Measurements from ENCODE around the gene DDX10.

Gene DDX10

DNA sequence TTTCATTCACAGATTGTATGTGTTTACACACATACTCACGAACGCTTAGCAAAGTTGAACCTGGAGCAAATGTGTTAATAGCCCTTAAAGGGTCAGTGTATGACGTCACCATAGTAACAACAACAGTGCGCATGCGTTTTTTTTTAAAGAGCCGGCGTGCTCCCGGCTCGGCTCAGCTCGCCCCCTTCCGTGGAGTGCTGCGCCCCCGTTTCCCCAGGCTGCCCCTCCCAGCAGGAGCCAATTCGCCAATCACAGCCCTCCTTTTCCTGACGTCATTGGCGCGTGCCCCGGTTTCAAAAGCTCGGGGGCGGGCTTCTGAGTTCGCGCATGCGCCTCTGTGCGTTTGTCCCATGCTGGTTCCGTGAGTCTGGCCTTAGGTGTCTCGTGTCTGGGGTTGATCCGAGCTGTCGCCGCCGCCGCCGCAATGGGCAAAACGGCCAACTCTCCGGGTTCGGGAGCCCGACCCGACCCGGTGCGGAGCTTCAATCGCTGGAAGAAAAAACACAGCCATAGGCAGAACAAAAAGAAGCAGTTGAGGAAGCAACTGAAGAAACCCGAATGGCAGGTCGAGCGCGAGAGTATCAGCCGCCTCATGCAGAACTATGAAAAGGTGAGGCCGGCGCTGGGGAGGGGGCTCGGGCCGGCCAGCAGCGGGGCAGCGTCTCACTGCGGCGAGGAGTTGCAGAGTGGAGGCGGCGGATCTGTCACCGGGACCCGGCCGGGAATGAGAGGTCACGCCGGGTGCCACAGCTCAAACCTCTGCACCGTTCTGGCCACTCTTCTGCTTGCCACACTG, at the start of gene DDX10:
Gene DDX10, plus strand, starts transcription at position 340 of the 796 bp plus-strand sequence. Its CDS starts 85 bp downstream, at position 425.
- Histone ChIP-seq H3K4me2 (peak within 1 kb of the TSS; percentile 62), H3K79me2 (ENCODE audit: insufficient read depth, low read depth) (peaks cover 50% of the 10 kb centered on the region), H3K9ac (peak within 1 kb of the TSS; percentile 73; the same call in 1 of the 2 replicates), H2AFZ (ENCODE audit: low read depth) (peak within 1 kb of the TSS; percentile 87), H4K20me1 (ENCODE audit: insufficient read depth) (no peaks in the 10 kb centered on the region), H3K4me3 (IDR thresholded peaks at IDR 0.05; ENCODE audit: insufficient read depth, low read depth, low read length) (no peak within 1 kb of the TSS), H3K27me3 (ENCODE audit: insufficient read depth, low read depth) (no peaks in the 10 kb centered on the region), H3K36me3 (ENCODE audit: insufficient read depth) (no peaks in the 10 kb centered on the region), H3K4me1 (ENCODE audit: low read depth, poor library complexity, severe bottlenecking) (peaks cover 27% of the 10 kb centered on the region), H3K27ac (peak within 1 kb of the TSS; percentile 45; the same call in 1 of the 2 replicates)
- TF ChIP-seq, protein P1, sequence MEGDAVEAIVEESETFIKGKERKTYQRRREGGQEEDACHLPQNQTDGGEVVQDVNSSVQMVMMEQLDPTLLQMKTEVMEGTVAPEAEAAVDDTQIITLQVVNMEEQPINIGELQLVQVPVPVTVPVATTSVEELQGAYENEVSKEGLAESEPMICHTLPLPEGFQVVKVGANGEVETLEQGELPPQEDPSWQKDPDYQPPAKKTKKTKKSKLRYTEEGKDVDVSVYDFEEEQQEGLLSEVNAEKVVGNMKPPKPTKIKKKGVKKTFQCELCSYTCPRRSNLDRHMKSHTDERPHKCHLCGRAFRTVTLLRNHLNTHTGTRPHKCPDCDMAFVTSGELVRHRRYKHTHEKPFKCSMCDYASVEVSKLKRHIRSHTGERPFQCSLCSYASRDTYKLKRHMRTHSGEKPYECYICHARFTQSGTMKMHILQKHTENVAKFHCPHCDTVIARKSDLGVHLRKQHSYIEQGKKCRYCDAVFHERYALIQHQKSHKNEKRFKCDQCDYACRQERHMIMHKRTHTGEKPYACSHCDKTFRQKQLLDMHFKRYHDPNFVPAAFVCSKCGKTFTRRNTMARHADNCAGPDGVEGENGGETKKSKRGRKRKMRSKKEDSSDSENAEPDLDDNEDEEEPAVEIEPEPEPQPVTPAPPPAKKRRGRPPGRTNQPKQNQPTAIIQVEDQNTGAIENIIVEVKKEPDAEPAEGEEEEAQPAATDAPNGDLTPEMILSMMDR (conservative IDR thresholded peaks at IDR 0.05; ENCODE audit: low read depth, low read length): no peak

- H3K4me3 ChIP-seq (IDR thresholded peaks at IDR 0.05; ENCODE audit: insufficient read depth, low read depth, low read length): no peak overlapping the region
- H3K4me2 ChIP-seq: no peak overlapping the region
- no peaks in the 10 kb centered on the region for H3K36me3 ChIP-seq (ENCODE audit: insufficient read depth)
- H3K4me1 ChIP-seq (ENCODE audit: low read depth, poor library complexity, severe bottlenecking): peaks cover 25% of the 10 kb centered on the region
- H2AFZ ChIP-seq (ENCODE audit: low read depth): no peak overlapping the region
- no peaks in the 10 kb centered on the region for H3K79me2 ChIP-seq (ENCODE audit: insufficient read depth, low read depth)
- TF ChIP-seq, protein P1 (conservative IDR thresholded peaks at IDR 0.05; ENCODE audit: low read depth, low read length): no peak
- no peak overlapping the region for H3K9ac ChIP-seq
- no peaks in the 10 kb centered on the region for H3K27me3 ChIP-seq (ENCODE audit: insufficient read depth, low read depth)
- no peaks in the 10 kb centered on the region for H4K20me1 ChIP-seq (ENCODE audit: insufficient read depth)
- H3K27ac ChIP-seq: no peak overlapping the region
Measured at GRCh38 chr11:108616549-108616948, 48.3 kb upstream of the DDX10 start.

DNA sequence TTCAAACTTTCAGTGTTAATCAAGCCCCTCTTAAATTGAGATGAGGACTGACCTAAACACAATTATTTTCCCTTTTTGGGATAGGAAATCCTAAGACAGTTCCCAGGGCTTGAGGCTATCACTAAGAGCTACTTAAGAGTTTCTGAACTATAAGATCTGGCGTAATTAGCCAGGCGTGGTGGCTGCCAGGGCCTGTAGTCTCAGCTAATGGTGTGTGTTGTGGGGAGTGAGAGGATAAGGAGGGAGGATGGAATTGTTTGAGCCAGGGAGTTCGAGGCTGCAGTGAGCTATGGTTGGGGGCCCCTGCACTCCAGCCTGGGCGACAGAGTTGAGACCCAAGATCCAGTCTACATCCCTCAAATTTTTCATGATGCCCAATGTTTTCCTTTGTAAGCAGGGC, 47.8 kb upstream of the DDX10 start:
- Histone ChIP-seq H3K4me2 (no peak overlapping the region), H3K9ac (no peak overlapping the region), H3K27me3 (ENCODE audit: insufficient read depth, low read depth) (no peaks in the 10 kb centered on the region), H3K79me2 (ENCODE audit: insufficient read depth, low read depth) (no peaks in the 10 kb centered on the region), H3K36me3 (ENCODE audit: insufficient read depth) (no peaks in the 10 kb centered on the region), H3K27ac (no peak overlapping the region), H3K4me3 (IDR thresholded peaks at IDR 0.05; ENCODE audit: insufficient read depth, low read depth, low read length) (no peak overlapping the region), H3K4me1 (ENCODE audit: low read depth, poor library complexity, severe bottlenecking) (peaks cover 30% of the 10 kb centered on the region), H2AFZ (ENCODE audit: low read depth) (no peak overlapping the region), H4K20me1 (ENCODE audit: insufficient read depth) (no peaks in the 10 kb centered on the region)
- TF ChIP-seq, protein P1 (conservative IDR thresholded peaks at IDR 0.05; ENCODE audit: low read depth, low read length): no peak

DNA sequence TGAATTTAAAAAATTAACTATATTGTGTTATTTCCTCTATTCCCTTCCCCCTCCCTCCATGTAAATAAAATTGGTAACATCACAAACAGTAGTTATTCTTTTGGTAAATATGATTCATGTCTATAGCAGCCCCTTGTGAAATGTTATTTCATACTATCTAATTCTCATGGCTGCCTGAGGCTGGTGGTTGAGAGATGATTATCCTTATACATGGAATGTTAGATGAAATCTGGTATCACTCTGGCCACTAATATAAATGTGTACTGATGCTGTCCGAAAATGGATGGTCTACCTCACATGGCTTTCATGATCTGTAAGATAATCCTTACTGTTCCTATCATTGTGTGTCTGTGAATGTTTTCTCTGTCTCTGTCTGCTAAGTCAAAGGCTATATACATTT, 46.3 kb upstream of the DDX10 start:
- no peaks in the 10 kb centered on the region for H3K36me3 ChIP-seq (ENCODE audit: insufficient read depth)
- H2AFZ ChIP-seq (ENCODE audit: low read depth): no peak overlapping the region
- H3K4me2 ChIP-seq: no peak overlapping the region
- H4K20me1 ChIP-seq (ENCODE audit: insufficient read depth): no peaks in the 10 kb centered on the region
- no peaks in the 10 kb centered on the region for H3K79me2 ChIP-seq (ENCODE audit: insufficient read depth, low read depth)
- H3K27ac ChIP-seq: no peak overlapping the region
- H3K4me1 ChIP-seq (ENCODE audit: low read depth, poor library complexity, severe bottlenecking): peaks cover 41% of the 10 kb centered on the region
- H3K27me3 ChIP-seq (ENCODE audit: insufficient read depth, low read depth): no peaks in the 10 kb centered on the region
- no peak overlapping the region for H3K4me3 ChIP-seq (IDR thresholded peaks at IDR 0.05; ENCODE audit: insufficient read depth, low read depth, low read length)
- TF ChIP-seq, protein P1 (conservative IDR thresholded peaks at IDR 0.05; ENCODE audit: low read depth, low read length): no peak
- no peak overlapping the region for H3K9ac ChIP-seq
